GM12878 (cell line): ENCODE results near the gene PLEKHG4B. TPM values are rescaled to one million over a fixed set of nuclear protein-coding genes. Genes with fewer than 3 reads are reported as not detected.

ENCODE experiments used
- IRF4 ChIP-seq: IDR thresholded peaks from 2 replicates; pipeline ENCODE4 v1.6.1; 2011; ENCODE audit warnings: low read depth, low read length
- MYC ChIP-seq: IDR thresholded peaks from 2 replicates; pipeline ENCODE4 v1.6.1; 2011; ENCODE audit warnings: mild to moderate bottlenecking, low read length, moderate library complexity, inconsistent platforms; ENCODE audit not compliant: insufficient read depth, insufficient replicate concordance, insufficient read length, severe bottlenecking
- polyA plus RNA-seq, 11 experiments: library from polyadenylated mRNA; depleted of rRNA in 4 of 11; unstranded in 6 of 11; stranded (reverse) in 5 of 11; fragments of >200 nt; fragmentation: Nextera tagmentation in 4 of 11; fragmentation: Illumina TruSeq in 1 of 11; extraction: Ambion mirVana in 4 of 11; extraction: Trizol in 1 of 11; gene quantifications; 1 replicate in 1 of 11; 2 replicates in 10 of 11; pipeline versions ENCODE4 v1.2.1 to v1.2.3, GENCODE V29; 2011 to 2016; ENCODE audit warnings: inconsistent platforms in 2 of 11, missing spikeins in 2 of 11, low read depth in 1 of 11
- total RNA-seq, 4 experiments: library from RNA; depleted of rRNA in 3 of 4; stranded (reverse); fragments of >200 nt in 3 of 4; fragmentation: Illumina TruSeq in 1 of 4; extraction: Trizol in 1 of 4; gene quantifications; 2 replicates each; pipeline versions ENCODE4 v1.2.1 to v1.2.3, GENCODE V29; 2013 to 2021
- TF ChIP-seq, protein P1 (sequence below): fragments of 450-650 bp; formaldehyde crosslinking; IDR thresholded peaks from 2 replicates; pipeline ENCODE4 v1.4.0; 2022; ENCODE audit warnings: mild to moderate bottlenecking, moderate library complexity
- TF ChIP-seq, protein P2 (sequence below): IDR thresholded peaks from 2 replicates; pipeline ENCODE4 v1.6.1; 2012; ENCODE audit warnings: low read length, inconsistent platforms
- TF ChIP-seq, protein P3 (sequence below): IDR thresholded peaks from 2 replicates; pipeline ENCODE4 v1.6.1; 2011; ENCODE audit warnings: borderline replicate concordance, low read depth, mild to moderate bottlenecking, moderate library complexity, low read length; ENCODE audit not compliant: insufficient read depth, poor library complexity, severe bottlenecking

PLEKHG4B gene
- total and polyA plus RNA-seq, 10 of the 15 experiments (the other 5 are each of a cell fraction or from before 2014, with no cell fraction given): under 0.01 to 0.05 (median 0.01) TPM; not detected in 6

DNA sequence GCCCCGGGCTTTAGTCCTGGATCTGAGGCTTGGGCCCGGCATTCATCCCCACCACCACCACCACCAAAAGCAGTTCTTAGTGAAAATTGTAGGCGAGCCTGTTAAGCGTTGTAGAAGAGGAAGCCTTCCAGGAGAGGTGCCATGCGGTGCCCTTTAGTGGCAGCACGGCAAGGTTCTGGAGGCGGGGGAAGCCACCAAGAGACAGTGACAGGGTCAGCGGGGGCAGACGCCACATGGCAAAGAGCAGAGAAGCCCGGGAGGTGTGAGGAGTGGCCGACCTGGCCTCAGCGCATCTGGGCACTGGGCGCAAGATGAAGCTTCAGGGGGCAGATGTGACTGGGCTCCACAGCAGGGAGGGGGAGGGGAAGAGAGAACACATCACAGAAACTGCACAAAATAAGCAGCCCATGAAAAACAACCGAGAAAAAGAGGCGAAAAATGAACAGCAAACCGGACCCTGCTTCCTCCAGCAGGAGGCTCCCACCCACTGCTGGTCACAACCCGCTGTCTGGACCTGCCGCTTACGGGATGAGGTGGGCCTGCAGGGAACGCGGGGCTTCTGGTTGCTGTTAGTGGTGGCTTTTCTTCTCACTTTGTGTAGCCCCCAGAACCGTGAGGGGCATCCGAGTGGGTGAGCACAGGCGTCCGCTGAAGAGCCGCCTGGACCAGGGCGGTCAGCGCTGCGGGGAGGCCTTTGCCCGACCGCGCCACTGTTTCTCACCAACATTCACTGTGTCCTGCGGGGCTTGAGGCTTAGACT is 103.6 kb downstream of the PLEKHG4B start (continued):
- TF ChIP-seq, protein P1, sequence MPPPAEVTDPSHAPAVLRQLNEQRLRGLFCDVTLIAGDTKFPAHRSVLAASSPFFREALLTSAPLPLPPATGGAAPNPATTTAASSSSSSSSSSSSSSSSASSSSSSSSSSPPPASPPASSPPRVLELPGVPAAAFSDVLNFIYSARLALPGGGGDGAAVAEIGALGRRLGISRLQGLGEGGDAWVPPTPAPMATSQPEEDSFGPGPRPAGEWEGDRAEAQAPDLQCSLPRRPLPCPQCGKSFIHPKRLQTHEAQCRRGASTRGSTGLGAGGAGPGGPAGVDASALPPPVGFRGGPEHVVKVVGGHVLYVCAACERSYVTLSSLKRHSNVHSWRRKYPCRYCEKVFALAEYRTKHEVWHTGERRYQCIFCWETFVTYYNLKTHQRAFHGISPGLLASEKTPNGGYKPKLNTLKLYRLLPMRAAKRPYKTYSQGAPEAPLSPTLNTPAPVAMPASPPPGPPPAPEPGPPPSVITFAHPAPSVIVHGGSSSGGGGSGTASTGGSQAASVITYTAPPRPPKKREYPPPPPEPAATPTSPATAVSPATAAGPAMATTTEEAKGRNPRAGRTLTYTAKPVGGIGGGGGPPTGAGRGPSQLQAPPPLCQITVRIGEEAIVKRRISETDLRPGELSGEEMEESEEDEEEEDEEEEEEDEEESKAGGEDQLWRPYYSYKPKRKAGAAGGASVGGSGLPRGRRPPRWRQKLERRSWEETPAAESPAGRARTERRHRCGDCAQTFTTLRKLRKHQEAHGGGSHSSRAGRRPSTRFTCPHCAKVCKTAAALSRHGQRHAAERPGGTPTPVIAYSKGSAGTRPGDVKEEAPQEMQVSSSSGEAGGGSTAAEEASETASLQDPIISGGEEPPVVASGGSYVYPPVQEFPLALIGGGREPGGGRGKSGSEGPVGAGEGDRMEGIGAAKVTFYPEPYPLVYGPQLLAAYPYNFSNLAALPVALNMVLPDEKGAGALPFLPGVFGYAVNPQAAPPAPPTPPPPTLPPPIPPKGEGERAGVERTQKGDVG (CRISPR knock-in tag): no peak
- no peak for TF ChIP-seq IRF4
- no peak for TF ChIP-seq MYC
- TF ChIP-seq, protein P2, sequence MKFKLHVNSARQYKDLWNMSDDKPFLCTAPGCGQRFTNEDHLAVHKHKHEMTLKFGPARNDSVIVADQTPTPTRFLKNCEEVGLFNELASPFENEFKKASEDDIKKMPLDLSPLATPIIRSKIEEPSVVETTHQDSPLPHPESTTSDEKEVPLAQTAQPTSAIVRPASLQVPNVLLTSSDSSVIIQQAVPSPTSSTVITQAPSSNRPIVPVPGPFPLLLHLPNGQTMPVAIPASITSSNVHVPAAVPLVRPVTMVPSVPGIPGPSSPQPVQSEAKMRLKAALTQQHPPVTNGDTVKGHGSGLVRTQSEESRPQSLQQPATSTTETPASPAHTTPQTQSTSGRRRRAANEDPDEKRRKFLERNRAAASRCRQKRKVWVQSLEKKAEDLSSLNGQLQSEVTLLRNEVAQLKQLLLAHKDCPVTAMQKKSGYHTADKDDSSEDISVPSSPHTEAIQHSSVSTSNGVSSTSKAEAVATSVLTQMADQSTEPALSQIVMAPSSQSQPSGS: no peak
- TF ChIP-seq, protein P3, sequence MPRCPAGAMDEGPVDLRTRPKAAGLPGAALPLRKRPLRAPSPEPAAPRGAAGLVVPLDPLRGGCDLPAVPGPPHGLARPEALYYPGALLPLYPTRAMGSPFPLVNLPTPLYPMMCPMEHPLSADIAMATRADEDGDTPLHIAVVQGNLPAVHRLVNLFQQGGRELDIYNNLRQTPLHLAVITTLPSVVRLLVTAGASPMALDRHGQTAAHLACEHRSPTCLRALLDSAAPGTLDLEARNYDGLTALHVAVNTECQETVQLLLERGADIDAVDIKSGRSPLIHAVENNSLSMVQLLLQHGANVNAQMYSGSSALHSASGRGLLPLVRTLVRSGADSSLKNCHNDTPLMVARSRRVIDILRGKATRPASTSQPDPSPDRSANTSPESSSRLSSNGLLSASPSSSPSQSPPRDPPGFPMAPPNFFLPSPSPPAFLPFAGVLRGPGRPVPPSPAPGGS: no peak
- TF ChIP-seq, all 136 proteins: peak for 0
